Inflammatory macrophage (primary cell): ENCODE results near the gene FLT4.

ENCODE experiments used
- DNase-seq, 2 donors: peaks; one replicate each; pipeline ENCODE4 v3.0.0-alpha.2; 2020 to 2022

The FLT4 gene

DNA sequence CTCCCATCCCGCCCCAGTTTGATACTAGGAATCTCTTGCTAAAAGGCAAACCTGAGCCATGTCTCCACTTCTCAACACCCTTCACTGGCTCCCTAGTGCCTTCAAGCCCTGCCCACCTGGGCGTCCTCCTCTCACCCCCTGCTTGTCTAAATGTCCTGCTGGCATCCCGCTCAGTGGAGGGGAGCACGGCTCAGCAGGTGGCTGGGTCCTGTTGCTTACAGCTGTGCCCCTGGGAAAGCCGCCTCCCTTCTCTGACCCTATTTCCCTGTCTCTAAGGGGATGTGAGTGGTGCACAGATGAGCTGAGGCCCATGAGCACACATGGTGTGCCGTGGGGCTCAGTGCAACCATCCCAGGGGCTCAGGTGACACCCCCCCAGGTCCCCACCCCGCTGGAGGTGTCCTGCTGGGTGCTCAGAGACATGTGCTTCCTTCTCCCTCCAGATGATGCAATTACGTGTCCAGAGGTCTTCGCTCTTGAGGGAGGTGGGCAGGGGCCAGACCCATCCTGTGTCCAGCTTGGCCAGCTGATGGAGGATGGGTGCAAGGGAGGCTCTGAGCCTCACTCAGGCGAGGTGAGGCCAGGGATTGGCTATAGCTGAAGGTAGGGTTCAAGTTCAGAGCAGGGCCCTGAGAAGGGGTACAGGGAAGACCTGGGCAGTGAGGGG is 24.1 kb downstream of the FLT4 start:
- DNase-seq: no peak

DNA sequence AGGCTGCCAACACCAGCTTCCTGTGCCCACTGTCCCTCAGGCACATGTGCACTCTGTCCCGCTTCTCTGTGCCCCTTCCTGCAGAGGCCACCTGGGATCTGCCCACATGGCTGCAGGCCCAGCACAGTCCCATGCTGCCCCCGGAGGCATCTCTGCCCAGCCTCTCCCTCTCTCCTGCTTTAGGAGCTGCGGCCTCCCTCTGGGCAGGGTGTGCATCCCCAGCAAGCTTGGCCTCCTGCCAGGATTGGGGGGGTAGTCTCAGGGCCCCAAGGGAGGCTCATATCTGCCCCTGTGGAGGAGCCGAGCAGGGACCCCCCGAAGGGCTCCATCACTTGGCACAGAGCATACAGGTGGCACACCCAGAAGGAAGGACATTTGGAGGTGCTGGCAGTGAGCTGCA is 24.8 kb downstream of the FLT4 start:
- no peak for DNase-seq

DNA sequence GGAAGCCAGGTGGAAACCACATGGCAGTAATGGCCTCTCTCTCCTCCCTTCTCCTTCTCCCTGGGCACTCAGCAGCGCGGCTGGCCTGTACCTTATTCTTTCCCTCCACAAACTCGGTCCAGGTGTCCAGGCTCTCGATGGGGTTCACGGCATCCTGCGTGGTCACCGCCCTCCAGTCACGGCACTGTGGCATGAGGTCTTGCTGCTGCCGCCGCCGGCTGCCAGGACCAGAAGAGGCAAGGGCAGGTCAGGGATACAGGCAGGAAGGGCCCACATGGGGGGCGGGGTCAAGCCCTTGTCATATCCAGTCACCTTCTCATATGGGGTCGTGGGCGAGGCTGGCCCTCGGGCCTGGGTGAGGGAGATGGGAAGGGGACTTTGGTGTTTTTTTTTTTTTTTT is 25.6 kb downstream of the FLT4 start:
- no peak for DNase-seq

DNA sequence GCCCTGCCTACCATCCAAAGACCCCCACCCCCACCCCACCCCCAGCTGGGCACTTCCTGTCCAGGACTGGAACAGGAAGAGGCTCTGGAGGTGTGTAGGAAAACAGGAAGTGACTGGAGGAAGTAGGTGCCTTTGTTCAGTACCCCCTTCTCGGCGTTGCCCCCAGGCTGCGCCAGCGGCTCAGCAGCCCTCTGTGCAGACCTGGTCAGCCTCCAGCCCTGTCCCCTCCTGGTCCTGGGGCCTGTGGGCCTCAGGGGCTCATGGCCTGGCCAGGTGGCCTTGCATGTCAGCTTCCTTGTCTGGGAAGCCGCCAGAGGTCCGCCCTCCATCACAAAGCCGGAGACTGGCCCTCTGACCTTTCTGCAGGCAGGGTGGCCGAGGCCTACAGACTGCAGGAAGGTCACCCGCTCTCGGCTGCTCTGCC is 26.0 kb downstream of the FLT4 start:
- no peak for DNase-seq

DNA sequence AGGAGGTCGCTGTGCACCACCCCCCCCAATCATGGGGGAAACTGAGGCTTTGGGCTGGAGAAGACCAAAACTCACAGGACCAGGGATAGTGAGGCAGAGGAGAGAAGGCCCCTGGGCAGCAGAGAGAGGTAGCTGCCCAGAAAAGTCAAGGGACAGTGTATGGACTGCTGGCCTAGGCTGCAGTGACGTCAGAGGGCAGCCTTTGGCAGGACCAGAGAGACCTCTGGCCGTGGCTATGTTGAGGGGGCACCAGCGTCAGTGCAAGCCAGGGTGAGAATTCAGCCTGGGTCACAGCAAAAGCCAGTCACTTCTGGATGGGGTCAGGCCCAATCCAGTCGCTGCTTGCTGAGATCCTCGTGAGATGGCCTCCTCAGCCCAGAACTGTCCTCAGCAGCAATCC is 26.5 kb downstream of the FLT4 start:
- DNase-seq: no peak

DNA sequence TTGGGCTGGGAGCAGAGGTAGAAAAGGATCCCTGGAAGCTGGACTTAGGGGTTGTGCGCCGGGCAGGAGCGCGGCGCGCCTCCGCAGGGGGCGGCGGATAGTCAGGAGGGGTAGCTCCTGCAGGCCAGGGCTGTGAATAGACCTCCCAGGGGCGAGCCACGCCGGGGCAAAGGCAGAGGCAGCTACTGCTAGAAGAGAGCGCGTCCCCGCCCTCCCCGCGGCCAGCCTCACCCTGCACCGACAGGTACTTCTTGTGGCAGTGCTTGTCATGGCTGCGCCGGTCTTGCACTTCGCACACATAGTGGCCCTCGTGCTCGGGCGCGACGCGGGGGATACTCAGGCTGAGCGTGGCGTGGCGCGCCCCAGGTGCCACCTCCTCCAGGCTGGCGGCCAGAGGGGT is 28.1 kb downstream of the FLT4 start:
- no peak for DNase-seq

DNA sequence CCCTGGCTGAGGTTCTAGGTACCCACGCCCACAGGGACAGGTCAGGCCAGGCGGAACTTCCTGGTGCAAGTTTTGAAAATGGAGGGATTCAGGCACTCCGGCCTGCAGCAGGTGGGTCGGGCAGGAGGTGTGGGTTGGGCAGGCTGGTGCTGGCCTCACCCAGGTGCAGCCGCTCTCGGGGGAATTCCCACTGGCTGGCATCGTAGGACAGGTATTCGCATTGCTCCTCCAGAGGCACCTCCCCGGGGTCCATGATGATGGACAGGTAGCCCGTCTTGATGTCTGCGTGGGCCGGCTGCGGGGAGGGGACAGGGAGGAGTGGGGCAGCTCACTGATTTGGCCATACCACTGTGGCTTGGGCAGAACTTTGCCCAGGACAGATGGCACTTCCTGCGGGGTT is 29.4 kb downstream of the FLT4 start:
- no peak for DNase-seq

DNA sequence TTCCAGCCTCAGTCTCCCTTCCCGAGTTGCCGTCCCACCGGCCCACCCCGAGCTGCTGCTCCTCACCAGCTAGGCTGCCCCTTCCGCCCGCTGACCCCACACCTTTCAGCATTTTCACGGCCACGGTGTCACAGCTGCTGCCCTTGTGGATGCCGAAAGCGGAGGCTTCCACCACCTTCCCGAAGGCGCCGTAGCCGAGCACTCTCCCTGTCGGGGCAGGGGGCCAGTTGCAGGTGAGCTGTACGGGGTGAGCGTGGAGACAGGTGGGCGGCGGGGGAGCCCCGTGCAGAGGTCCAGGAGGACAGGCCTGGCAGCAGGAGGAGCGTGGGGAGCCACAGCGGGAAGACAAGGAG is 29.9 kb downstream of the FLT4 start:
- no peak for DNase-seq

DNA sequence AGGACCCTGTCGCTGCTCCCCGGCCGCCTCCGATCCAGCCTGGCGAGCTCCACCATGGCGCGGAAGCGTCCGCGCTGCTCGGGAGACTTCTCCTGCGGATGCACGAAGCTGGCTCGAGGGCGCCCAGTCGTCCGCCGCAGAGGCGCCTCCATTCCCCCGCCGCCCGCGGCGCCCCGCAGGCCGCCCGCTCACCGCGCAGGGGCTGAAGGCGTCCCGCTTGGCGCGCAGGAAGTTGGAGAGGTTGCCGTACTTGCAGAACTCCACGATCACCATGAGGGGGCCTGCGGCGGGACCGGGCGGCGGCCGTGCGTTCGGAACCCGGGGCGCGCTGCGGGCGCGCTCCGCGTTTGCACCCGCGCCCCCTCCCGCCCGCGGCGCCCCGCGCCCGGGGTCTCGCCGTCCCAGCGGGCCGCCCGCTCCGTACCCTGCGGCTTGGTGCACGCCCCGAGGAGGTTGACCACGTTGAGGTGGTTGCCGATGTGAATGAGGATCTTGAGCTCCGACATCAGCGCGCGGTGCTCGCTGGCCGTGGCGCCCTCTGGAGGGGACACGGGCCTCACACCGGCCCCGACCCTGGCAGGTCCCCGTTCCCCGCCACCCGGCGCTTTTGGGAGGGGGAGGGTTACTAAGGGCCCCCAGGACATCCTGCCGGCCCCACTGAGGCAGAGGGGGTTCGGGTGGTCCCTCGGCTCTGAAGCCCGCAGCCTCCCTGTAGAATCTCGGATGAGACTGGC is 30.4 kb downstream of the FLT4 start:
- peak in 1 of 2 donors; percentile 31 for DNase-seq

DNA sequence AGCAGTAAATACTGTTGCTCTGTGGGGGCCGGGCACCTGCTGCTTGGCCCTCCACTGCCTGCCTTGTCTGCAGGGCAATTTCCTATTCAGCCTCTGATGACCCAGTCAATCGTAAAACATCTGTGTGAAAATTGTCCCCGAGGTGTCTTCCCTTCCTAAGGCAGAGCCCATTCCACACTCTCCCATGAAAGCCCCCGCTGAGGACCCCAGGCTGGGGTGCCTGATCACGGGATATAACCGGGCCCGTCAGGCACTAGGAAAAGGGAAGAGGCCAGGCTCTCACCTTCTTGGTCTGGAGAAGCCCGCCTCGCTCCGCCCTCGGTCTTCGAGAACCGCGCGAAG is 30.9 kb downstream of the FLT4 start:
- no peak for DNase-seq

DNA sequence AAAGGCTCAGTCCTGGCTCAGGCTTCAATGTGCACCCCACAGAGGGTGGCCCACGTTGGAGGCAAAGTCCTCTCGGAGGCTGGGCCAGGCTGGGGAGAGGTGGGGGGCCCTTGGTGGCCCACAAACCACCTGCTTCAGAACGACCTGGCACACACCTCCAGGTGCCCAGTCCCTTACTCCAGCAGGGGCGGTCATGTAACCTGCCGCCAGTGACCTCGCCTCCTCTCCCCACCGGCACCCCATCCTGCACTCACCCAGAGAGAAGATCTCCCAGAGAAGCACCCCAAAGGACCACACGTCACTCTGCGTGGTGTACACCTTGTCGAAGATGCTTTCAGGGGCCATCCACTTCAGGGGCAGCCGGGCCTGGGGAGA is 35.6 kb downstream of the FLT4 start:
- no peak for DNase-seq

DNA sequence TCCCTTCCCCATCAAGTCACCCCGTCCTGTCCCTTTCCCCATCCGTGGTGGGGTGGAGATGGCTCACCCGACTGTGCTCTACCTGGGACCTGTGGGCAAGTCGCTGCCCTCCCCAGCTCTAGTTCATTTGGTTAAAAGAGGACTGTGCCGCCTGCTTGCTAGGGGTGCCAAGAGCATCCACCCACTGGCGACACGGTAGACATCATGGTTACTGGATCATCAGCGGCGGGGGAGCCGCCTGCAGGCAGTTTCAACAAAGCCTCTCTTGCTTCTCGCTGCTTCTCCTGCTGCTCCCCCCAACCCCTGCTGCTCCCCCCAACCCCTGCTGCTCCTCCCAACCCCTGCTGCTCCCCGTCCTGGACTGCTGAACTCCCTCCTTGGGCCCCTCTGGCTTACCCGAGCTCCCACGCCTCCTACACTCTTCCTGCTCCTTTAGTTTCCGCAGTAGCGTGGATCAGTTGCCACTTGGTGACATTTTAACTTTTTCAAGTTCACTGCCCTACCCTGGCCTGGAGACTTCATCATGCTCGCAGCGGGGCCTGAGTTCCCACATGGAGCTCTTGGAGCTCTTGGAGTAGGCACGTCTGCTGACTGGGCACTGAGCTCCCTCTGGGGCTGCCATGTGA is 36.1 kb downstream of the FLT4 start:
- DNase-seq: no peak

DNA sequence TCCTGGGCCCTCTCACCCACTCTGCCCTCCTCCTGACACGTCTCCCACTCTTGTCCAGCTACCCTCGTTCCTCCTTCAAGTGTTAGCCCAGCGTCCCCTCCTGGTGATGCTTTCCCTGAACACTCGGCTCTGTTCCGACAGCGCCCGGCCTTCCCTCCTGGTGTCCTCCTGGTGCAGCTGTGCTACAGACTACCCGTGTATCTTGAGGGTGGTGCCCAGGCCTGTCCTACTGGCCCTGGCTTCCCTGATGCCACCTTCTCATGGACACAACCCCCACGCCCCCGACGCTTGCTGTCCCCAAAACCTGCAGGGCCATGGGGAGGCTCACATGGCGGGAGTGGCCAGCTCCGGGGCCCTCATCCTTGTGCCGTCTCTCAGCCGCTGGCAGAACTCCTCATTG is 36.7 kb downstream of the FLT4 start:
- no peak for DNase-seq

DNA sequence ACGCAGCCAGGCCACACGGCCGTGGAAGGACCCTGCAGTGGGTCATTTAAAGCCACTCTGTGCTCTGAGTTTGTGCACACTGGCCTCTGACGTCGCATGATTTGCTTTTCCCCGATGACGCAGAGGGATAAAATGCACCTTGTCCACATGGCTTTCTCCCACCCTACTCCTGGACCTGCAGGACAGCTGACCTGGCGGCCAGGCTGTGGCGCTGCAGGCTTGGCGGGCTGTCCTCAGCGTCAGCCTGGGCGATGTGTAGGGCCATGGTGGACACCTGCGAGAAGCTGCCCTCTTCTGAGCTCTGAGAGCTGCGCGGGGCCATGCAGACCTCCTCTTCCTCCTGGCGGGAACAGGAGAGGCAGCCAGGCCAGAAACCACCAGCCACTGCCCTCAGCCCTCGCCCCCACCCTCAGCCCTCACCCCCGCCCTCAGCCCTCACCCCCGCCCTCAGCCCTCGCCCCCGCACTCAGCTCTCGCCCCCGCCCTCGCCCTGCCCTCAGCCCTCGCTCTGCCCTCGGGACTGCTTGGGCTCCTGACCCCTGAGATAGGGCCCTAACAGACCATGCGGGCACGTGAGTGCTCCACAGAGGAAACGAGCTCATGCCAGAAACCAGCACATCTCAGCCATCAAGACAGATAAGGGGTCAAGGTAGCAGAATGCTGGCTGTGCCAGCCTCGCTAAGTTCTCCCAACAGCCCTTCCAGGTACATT is 38.1 kb downstream of the FLT4 start:
- no peak for DNase-seq

DNA sequence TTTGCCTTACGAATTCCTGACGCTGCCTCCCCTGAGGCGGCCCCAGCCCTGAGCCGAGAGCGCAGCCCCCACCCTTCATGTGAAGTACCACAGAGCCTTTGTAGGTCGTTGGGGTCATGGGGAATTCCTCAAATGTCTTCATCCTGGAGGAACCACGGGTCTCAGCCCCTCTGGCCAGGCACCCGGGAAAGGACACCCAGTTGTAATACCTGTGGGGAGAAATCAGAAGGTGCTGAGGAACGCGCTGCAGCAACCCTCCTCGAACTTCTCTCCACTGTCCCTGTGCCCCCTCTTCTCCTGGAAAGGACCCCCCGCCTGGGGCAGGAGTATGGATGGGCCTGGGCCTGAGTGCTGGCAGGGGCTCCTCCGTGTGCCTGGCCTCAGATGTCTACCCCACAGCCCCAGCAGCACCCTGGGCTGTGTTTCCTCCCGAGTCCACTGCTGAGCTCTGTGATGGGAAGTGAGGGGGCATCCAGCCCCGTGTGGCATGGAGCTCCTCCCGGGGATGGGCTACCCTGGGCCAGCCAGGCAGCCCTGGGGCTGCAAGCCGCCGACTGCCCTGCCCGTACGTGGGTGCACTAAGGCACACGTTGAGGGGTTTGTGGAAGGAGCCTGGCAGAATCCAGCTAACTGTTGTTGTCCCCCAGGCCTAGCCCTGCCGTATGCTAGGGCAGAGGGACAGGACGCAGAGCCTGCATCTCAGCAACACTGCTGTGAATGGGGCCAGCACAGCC is 39.4 kb downstream of the FLT4 start:
- DNase-seq: no peak

DNA sequence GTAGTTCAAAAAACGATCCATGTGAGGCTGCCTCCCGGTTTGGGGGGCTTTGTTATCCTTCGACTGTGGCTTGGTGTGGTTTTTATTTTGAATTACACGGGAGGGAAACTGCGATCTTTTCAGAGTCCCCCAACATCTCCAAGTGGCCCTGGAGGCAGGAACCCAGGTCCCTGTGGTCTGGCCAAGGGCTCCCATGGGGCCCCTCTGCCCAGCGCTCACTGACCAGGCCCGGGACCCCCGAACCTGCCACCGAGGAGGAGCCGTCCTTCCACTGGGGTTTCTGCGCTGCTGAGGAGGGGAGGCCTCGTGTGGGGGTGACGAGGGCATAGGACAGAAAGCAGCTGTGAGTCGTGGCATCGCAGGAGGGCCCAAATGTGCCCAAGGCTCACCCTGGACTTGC is 40.0 kb downstream of the FLT4 start:
- DNase-seq: no peak

DNA sequence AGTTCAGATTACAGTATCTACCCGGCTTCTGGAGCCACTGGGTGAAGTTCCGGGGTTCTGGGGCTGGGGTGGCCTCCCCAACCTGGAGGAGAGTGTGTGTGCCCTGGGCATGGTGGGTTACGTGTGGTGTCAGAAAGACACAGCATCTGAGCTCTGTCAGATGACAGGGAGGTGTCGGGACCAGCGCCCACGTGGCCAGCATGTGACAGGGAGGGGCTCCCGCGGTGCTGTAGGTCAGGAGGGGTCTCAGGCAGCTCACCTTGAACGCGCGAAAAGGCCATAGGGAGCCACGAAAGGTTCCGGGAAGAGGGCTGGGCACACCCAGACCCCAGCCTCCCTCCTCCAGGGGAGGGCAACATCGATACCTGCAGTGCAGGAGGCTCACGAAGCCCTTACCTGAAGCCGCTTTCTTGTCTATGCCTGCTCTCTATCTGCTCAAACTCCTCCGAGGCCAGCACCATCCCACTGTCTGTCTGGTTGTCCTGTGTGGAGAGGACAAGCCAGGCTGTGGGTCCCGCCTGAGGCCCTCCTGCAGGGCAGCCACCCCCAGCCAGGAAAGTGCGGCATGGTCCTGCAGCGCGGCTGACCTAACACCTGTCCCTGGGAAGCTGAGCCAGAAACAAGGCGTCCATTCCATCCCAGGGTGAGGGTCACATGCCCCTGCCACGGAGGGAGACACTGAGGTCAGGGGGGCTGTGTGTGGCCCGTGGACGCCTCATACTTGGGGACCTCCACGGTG is 40.7 kb downstream of the FLT4 start:
- no peak for DNase-seq

DNA sequence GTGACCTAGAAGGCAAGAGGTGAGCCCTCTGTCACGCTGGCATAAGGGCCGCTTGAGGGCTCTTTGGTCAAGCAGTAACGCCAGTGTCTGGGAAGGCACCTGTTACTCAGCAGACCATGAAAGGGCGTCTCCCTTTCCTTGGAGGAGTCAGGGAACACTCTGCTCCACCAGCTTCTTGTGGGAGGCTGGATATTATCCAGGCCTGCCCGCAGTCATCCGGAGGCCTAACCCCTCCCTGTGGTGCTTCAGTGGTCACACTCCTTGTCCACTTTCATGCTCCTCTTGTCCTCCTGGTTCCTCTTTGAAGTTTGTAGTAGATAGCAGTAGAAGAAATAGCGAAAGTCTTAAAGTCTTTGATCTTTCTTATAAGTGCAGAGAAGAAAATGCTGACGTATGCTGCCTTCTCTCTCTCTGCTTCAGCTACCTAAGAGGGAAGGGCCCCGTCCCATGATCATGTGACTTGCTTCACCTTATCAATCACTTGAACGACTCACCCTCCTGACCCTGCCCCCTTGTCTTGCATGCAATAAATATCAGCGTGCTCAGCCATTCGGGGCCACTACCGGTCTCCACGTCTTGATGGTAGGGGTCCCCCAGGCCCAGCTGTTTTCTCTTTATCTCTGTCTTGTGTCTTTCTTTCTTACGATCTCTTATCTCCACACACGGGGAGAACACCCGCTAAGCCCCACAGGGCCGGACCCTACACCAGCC is 41.4 kb downstream of the FLT4 start:
- DNase-seq: no peak

DNA sequence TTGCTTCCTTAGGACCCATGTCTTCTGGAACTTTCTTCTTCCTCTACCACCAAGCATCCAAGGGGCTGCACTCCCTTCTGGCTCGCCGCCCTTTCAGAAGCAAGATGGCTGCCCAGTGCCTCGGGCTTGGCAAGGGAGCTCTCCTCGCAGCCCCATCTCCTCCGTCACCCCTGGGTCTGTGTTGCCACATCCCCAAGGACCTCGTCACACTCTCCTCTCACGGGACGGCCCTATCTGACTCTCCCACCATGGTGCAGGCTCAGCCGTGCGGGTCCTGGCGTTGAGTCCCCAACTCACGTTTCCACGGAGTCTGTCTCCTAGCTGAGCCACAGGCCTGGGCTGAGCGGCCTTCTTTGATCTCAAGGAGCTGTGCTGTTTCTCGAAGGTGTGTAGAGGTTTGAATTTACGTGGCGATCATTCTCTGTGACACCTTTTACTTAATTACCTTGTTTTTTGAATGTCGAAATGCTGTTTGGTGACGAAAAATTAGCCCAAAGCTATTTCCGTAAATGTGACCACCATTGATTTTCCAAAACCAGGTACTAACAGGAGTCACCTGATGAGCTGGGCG is 43.1 kb downstream of the FLT4 start:
- DNase-seq: no peak

DNA sequence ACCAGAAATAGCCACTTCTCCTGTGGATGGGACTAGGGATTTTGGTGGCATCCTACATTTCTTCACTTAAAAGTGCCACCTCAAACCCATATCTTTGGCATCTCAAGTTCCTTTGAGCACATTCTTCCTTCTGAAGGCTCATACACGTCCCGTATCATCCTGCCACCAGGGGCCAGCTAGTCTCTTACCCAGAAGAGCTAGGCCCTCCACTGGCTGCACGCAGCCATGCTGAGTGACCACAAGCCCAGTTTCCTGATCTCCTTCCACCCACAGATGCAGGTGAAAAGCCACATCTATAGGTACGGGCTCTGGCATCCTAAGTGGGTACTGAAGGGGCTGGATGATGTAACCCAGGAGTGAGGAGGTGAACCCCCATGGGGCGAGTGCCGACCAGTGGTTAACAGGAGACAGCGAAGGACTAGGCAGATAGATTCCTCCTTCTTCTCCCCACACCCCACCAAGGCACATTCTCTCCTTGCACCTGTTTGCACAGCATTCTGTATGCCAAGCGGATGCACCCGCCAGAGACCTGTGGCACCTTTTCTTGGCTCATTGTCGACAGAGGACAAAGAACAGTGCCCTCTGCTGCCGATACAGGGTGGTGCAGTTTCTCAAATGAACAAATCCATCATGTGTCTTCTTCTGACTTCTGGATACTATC is 43.7 kb downstream of the FLT4 start:
- peak; percentile 40 to 57 for DNase-seq

DNA sequence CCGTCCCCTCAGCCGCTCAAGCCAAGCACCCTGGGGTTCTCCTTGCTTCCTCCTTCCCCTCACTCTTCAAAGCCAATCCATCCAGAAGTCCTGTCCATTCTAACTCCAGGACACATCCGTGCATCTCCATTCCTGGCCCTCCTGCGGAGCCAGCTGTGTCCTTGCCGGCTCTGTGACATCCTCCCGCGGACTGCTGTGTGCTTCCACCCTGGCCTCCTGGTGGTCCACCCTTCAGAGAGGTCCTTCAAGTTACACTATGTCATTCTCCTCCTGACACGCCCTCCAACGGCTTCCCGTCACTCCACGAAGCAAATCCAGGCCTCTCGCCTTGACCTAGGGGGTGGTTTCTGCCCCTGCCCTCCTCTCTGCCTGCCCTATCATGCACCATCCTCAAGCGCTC is 45.1 kb downstream of the FLT4 start:
- DNase-seq: no peak
